ENCODE data around the gene TTC28. TPM values are rescaled to one million over a fixed set of nuclear protein-coding genes. Genes with fewer than 3 reads are reported as not detected.
A peak's percentile ranks its signal among the peaks of the same experiment; 100 is the strongest.

Gene TTC28
- total RNA-seq, 1 donor from 2014 or later, result 14.9 TPM

DNA sequence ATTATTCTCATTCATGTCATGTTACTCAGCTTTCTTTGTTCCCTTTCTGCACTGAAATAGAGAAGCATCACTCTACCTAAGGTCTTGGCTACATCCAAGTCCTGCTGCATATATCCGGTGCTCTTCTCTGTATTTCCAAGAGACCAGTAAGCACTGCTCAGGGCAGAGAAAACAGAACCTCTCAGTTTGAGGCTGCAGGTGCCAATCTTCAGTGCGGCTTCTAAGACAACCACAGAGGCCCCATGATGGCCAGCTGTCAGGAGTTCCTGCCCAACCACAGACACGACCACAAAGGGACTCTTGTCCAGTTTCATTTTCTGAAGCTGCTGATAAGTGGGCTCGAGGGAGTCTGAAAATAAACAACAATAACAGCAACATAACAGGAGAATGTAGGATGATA, 382.1 kb downstream of the TTC28 start:
- DNase-seq (ENCODE audit: low read depth in 2 of 2), result peak in 1 of 2 donors; percentile 15

DNA sequence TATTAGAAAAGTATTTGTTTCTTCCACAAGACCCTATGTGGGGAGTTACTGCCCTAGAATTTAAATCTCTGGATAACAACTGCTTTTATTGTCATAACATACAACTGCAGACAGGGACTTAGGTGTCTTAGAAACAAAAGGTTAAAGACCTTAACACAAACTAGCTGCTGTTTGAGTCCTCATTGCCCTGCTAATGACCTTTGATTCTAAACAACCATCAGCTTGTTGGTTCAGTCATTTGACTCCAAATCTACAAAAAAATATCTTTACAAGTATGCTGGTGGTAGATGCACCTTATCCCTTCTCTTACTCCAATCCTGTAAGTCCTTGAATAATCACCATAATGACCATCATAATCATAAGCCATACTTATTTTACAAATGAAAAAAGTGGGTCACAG, 383.2 kb downstream of the TTC28 start:
- no peak for DNase-seq (ENCODE audit: low read depth in 2 of 2)

- peak; percentile 62 to 69 for DNase-seq (ENCODE audit: low read depth in 2 of 2)
Observed at GRCh38 chr22:28283068-28283654, 396.5 kb downstream of the TTC28 start.

- peak in 1 of 2 donors; percentile 8 for DNase-seq (ENCODE audit: low read depth in 2 of 2)
Observed at GRCh38 chr22:28282405-28283067, 397.1 kb downstream of the TTC28 start.

DNA sequence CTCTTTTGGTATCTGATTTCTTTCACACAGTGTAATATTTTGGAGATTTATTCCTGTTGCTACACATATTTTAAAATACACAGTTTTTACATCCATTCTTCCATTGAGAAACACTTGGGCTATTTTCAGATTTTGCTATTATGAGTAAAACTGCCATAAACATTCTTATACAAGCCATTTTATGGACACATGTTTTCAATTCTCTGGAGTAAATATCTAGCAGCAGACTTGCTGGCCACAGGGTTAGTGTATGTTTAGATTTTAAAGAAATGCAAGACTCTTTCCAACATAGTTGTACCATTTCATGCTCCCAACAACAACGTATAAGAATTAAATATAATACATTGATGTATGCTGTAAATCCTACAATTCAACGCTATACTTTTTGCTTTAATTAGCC, 399.8 kb downstream of the TTC28 start:
- no peak for DNase-seq (ENCODE audit: low read depth in 2 of 2)

GRCh38 chr22:28269277-28269676, 410.4 kb downstream of the TTC28 start:
- DNase-seq (ENCODE audit: low read depth in 2 of 2), result no peak

GRCh38 chr22:28268850-28269249, 410.8 kb downstream of the TTC28 start:
- no peak for DNase-seq (ENCODE audit: low read depth in 2 of 2)

- peak; percentile 11 to 17 for DNase-seq (ENCODE audit: low read depth in 2 of 2)
Observed at GRCh38 chr22:28268171-28268570, 411.5 kb downstream of the TTC28 start.

DNA sequence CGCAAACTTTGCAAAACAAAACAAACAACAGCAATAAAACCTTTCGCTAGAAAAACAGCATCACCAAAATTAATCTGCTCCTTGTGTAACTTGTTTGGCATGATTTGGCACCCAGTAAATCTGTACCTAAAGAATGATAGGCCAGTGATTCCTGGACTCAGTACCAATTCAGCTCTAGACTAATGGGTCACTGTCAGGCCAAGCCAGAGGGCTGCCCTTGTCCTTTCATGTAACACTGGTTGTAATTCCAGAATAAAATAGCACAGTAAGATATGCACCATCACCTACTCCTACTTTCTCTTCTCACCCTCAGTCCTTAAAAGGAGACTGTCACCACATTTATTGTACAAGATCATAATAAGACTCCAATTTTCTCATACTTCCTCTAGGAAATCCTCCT, 419.0 kb downstream of the TTC28 start:
- DNase-seq (ENCODE audit: low read depth in 2 of 2), result no peak

- no peak for DNase-seq (ENCODE audit: low read depth in 2 of 2)
Observed at GRCh38 chr22:28259774-28260312, 419.8 kb downstream of the TTC28 start.

GRCh38 chr22:28254396-28254795, 425.2 kb downstream of the TTC28 start:
- DNase-seq (ENCODE audit: low read depth in 2 of 2), result peak in 1 of 2 donors; percentile 7

- DNase-seq (ENCODE audit: low read depth in 2 of 2), result no peak
Observed at GRCh38 chr22:28252539-28252938, 427.1 kb downstream of the TTC28 start.

DNA sequence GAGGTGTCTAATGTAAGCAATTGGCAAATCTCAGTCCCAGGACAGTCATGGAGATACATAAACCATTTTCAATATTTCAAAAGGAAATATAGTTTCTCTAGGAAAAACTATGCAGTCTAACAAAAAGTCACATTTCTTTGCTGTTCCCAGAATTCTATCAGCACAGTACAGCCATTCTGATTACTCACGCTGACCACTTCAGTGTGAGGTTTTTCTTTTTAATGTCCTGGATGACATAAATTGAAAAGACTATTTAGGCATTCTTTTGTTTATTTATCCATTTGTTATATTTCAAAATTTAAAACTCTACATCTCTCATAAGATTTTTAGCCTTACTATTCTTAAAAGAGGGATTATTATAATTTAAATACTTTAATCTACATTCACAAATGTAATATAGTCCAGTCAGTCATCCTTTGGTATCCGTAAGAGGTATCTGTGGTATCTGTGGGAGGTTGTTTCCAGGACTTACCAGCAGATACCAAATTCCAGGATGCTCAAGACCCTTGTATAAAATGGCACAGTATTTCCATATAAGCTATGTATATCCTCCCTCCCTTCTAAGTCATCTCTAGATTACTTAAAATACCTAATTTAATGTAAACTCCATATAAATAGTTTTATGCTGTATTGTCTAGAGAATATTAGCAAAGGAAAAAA, 429.5 kb downstream of the TTC28 start:
- DNase-seq (ENCODE audit: low read depth in 2 of 2), result no peak

DNA sequence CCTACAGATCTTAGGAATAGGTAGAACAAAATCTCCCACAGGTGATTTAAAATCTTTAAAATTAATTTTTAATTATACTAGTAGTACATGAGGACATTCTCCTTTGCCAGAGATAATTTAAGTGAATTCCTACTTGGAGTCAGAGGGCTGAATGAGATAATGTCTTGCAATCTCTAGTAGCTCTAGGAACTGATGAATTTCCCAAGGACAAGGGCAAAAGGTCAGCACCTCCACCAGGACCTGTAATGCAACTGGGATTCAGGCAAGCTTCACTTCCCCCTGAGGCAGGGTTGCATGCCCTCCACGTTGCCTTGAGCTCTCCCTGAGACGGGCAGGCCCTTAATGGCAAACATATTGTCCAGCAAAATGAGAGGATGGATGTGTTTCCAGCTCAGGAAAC, 430.2 kb downstream of the TTC28 start:
- DNase-seq (ENCODE audit: low read depth in 2 of 2), result no peak

DNA sequence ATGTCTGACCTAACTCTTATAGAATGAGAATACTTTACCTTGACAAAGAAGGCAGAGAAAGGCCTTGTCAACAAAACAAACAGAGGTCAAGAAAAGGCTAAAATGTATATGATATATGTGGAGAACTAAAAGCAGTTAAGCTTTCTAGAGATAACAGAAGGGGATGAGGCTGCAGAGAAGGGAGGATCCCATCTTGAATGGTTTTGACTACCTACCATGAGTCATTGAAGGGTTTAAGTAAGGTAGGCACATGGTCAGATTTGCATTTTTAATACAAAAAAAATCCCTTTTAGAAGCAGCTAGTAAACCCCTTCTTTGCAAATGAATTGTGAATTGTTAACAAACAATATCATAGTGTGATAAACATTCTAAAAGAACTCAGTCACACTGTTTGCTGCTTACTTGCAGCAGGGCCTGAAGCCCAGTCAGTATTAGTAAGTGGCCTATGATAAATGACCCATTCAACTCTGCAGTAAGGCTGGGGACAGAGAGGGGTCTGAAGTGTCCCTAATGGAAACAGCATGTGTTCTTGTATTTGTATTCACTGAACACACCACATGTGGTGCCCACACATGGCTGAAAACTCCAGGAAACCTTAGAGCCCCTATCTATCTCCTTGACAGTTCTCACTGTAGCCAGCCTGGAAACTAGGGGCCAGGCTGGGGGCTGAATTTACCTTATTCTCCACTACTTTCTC, 431.8 kb downstream of the TTC28 start:
- DNase-seq (ENCODE audit: low read depth in 2 of 2), result no peak

GRCh38 chr22:28247136-28247535, 432.5 kb downstream of the TTC28 start:
- DNase-seq (ENCODE audit: low read depth in 2 of 2), result no peak

DNA sequence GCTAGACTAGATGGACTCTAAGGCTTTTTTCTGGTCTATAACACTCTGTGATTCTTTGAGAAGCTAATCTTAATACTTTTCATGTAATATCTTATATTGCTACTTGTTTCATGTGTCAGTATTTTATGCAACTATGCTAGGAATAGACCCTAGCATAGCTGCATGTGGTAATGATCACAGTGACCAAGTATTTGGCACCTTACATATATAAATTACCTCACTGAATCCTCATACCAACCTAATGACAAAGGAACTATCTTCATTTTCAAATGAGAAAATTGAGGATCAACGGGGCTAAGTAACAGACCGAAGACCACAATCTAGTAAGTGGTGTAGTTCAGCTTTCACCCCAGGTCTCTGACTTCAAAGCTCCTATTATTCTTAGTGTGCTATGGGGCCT, 433.2 kb downstream of the TTC28 start:
- no peak for DNase-seq (ENCODE audit: low read depth in 2 of 2)

DNA sequence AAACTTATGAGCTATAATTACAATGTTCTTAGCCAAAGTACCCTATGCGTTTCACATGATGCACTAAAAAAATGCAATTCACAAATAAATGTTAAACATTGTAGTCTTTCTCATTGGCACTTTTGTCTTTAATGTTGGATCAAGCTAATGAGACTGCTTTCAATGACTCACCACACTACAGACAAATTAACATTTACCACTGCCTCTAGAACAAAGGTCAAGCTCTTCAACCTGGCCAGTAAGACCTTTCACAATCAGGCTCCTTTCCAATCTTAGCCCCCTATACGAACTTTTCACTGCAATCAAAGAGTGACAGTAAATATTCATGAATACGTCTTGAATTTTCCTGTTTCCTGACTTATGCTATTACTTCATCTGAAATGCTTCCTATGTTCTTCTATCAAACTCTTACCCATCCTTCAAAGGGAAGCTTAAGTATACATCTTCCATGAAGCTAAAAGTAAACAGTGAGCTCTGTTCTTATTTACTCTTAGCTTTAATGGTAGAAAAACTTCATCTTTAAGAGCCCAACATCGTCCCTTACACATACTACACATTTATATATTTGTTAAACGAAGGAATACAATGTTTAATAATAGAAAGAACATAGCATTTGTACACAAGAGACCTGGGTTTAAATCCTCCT, 433.9 kb downstream of the TTC28 start:
- no peak for DNase-seq (ENCODE audit: low read depth in 2 of 2)

GRCh38 chr22:28244757-28245156, 434.9 kb downstream of the TTC28 start:
- no peak for DNase-seq (ENCODE audit: low read depth in 2 of 2)

- DNase-seq (ENCODE audit: low read depth in 2 of 2), result no peak
Observed at GRCh38 chr22:28243539-28243938, 436.1 kb downstream of the TTC28 start.

DNA sequence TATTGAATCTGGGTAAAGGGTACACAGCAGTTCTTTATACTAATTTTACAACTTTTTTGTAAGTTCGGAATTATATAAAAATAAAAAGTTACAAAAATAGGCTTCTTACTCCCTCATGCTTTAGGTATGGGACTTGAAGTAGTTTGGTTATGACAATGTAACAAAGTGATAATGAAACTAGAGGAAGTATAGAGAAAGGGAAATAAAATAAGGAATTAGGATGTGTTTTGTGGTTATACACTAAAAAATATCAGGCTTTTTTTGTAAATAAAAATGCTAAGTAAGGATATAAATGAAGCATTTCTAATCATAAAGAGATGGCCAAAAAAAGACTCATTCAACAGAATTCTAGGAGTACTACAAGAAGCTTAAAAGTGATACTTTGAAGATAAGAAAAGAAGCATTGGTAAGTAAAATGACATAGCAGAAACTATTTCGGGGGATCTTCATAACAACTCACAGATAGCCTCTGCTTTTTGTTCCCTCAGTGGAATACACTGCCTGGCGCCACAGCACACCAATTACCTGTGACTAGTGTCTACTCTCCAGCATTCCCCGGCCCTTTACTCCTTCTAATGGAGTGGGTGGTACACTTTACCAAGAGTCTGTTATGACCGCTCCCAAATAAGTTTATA, 437.9 kb downstream of the TTC28 start:
- no peak for DNase-seq (ENCODE audit: low read depth in 2 of 2)
